Cortex of kidney (tissue), 1 donor: ENCODE results near the gene RNF19B.
"Not testable (repeated sequence)": the region's sequence is repeated elsewhere in the genome, so short reads cannot be mapped to it uniquely, and the experiment has no call there.

Experiments used
- DNase-seq: peaks from one replicate; lab custom pipeline; 2025; lab: John Stamatoyannopoulos, UW

The RNF19B gene, protein sequence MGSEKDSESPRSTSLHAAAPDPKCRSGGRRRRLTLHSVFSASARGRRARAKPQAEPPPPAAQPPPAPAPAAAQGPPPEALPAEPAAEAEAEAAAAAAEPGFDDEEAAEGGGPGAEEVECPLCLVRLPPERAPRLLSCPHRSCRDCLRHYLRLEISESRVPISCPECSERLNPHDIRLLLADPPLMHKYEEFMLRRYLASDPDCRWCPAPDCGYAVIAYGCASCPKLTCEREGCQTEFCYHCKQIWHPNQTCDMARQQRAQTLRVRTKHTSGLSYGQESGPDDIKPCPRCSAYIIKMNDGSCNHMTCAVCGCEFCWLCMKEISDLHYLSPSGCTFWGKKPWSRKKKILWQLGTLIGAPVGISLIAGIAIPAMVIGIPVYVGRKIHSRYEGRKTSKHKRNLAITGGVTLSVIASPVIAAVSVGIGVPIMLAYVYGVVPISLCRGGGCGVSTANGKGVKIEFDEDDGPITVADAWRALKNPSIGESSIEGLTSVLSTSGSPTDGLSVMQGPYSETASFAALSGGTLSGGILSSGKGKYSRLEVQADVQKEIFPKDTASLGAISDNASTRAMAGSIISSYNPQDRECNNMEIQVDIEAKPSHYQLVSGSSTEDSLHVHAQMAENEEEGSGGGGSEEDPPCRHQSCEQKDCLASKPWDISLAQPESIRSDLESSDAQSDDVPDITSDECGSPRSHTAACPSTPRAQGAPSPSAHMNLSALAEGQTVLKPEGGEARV

GRCh38 chr1:32964461-32965250 is at the start of gene RNF19B:
TSS of gene RNF19B (minus strand) at chr1:32964809. CDS start at chr1:32964685, 124 bp downstream.
- peak; percentile 62 for DNase-seq

DNA sequence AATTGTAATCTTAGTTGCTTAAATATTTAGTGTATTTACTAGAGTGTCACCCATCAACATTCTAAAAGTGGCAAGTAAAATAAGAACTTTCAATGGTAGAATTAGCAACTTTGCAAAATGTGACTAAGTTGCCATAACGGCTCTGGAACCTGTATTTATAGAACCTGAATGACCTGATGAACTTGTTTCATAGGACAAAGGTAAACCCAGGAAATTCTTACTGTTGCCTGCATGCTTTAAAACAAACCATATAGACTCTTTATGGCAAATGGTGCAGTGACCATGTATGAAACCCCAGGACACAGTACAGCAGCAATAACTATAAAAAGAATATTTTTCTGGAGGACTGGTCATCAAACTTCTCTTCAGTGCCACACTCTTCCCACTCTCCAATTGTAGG is 49.2 kb upstream of the RNF19B start:
- no peak for DNase-seq

GRCh38 chr1:33012165-33012564 is 47.6 kb upstream of the RNF19B start:
- no peak for DNase-seq

GRCh38 chr1:33010932-33011731 is 46.5 kb upstream of the RNF19B start:
- no peak for DNase-seq

GRCh38 chr1:33009561-33009960 is 45.0 kb upstream of the RNF19B start:
- no peak for DNase-seq

DNA sequence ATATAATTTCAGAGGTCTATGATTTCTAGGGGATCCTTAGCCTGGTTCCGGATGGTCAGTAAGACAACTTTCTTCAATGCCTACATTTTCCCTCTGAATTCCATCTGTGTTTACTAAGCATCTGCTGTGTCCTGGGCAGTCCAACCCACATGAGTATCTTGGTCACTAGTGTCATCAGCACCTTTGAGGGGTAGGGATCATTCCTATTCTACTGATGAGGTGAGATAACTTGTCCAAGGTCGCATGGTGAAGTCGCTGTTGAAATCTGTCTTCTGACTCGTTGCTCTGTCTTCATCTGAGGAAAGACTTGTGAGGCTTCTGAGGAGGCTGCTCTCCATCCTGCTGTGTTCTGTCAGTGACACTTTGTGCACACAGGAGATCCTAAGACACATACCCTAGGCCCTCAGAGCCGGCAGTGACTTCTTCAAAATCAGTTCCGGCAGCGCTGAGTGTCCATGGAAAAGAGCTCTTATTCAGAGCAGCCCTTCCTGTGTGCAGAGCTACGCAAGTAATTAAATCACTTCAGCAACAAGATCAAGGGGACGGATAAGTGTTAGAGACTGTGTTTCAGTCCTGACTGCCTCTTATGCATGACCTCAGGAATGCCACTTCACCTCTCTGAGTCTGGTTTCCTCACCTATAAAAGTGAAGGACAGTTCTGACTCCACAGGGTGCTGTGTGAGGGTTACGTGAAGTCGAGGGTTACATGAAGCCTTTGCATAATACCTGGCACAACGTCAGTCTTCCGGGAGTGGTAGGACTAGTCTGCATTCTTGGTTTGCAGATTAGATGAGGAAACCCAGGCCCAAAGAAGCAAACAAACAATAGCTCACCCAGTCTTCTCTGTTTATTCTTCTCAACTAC is 43.7 kb upstream of the RNF19B start:
- DNase-seq, result no peak

GRCh38 chr1:33007190-33008050 is 42.8 kb upstream of the RNF19B start:
- DNase-seq, result no peak

DNA sequence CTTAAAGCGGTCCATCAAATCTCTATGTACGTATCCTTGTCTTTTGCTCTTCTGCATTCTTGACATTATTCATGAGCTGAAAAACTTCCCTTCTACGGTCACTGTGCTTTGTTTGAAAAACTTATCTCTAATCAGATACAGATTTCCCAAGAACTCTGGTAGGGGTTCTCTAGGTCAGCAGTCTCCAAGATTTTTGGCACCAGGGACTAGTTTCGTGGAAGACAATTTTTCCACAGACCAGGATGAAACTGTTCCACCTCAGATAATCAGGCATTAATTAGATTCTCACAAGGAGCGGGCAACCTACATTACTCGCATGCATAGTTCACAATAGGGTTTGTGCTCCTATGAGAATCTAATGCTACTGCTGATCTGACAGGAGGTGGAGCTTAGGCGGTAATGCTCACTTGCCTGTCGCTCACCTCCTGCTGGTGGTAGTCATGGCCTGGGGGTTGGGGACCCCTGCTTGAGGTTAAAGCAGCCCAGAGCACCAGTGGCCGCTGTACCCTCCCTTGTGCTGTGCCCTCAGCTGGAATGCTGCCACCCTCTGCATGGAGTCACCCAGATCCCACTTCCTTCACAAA is 41.3 kb upstream of the RNF19B start:
- DNase-seq, result no peak

DNA sequence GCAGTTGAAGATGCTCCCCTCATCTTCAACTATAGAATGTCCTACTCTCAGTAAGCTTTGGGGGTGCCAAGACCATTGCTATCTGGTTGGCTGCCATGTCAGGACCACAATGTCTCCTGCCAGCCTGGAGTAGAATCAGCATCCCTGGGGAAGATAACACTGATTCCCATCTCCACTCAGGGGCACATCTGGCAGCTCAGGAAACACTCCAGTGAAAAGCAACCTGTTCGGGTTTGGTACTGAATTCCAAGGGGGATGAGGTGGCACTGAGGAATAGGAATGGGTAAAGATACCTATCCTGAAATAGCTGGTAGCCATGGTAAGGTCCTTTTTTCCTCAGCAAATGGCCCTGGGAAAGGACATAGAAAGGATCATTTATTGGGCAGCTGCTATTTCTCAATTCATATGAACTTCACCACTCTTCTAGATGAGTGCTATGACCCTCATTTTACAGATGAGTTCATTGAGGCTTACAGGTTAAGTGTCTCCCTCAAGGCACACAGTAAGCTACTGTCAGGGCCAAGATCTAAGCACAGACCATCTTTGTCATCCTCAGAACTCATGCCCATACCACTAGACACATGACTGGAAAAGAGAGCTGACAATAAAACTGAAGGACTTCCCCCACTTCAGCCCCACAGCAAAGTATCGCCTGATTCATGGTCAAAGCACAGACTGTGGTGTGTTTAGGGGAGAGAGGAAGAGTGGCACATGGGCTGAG is 40.7 kb upstream of the RNF19B start:
- DNase-seq, result no peak

DNA sequence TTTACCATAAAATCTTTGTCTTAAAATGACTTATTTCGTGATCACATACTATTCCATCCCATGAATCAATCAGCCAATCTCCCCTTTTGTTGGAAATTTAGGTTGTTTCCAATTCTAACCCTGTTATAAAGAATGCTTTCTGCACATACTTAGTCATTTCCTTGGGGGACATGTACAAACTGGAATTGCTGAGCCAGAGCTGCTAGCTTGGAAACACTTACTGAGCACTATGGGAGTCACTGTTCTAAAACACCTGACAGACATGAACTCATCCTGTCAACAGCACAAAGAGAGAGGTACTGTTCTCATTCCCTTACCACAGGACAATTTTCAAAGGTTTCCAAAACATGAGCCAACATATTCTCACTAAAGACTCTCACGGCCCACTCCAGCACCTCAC is 40.0 kb upstream of the RNF19B start:
- DNase-seq, result no peak

DNA sequence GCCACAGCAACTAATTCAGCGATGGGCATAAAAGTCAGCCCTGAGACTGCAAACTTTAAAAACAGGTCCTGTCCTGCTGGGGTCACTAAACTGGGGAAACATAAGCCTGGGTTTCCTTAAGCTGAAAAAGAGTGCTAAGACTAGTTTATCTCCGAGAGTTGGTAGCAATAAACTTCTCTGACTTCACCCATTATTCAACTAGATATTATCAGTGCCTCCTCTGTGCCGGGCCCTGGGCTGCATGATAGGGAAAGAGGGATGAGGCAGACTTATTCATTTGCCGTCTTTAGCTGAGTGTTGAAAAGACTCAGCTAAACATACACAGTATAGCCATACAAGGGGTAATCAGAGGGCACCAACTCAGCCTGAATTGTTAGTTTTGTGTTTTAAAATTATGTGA is 39.0 kb upstream of the RNF19B start:
- DNase-seq, result no peak

- no peak for DNase-seq
These were observed 37.4 kb upstream of the RNF19B start for GRCh38 chr1:33002006-33002405.

- no peak for DNase-seq
These were observed 36.7 kb upstream of the RNF19B start for GRCh38 chr1:33001282-33001681.

- no peak for DNase-seq
These were observed 35.9 kb upstream of the RNF19B start for GRCh38 chr1:33000427-33001026.

DNA sequence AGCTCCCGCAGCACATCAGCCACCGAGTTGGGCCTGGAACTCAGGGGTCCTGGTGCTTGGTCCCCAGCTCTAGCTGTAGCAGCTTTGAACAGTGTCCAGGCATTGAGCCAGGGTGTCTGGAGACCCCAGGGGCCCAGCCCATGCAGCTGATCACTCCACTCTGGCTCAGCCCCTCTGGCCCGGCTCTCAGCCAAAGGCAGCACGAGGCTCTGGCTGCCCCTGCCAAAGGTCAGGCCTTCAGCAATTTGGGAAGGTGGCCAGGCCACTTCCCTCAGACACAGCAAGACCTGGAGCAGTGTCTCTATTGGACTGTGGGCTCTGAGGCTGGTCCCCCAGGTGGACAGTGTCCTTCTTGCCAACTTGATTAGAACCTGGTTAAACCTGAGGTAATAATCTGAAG is 34.4 kb upstream of the RNF19B start:
- DNase-seq, result no peak

DNA sequence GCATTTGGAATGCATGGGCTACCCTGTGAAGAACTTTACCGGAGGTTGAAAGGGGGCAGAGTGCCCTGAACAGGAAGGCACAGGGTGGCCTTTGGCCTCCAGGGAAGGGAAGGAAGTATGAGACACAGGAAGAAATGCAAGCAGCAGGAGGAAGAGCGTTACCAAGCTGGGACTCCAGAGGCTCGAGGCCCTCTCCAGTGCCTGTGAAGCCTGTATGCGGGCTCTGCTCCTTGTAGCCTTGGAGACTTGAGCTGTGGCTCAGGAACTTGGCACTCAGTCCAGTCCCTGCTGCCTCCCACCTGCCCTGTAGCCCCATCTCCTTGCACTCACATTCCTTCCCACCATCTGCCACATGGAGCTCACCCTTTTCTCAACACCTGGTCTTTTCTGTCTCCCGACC is 33.5 kb upstream of the RNF19B start:
- DNase-seq, result no peak

- no peak for DNase-seq
These were observed 32.8 kb upstream of the RNF19B start for GRCh38 chr1:32997381-32997891.

DNA sequence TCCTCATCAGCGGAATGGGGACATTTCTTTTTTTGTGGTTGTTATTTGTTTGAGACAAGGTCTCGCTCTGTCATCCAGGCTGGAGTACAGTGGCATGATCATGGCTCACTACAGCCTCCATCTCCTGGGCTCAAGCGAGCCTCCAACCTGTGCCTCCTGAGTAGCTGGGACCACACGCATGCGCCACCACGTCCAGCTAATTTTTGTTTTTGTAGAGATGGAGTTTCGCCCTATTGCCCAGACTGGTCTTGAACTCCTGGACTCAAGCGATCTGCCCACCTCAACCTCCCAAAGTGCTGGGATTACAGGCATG is 28.7 kb upstream of the RNF19B start:
- not testable (repeated sequence) for DNase-seq
